ENCODE data around the gene RALGAPA2.

Gene RALGAPA2

DNA sequence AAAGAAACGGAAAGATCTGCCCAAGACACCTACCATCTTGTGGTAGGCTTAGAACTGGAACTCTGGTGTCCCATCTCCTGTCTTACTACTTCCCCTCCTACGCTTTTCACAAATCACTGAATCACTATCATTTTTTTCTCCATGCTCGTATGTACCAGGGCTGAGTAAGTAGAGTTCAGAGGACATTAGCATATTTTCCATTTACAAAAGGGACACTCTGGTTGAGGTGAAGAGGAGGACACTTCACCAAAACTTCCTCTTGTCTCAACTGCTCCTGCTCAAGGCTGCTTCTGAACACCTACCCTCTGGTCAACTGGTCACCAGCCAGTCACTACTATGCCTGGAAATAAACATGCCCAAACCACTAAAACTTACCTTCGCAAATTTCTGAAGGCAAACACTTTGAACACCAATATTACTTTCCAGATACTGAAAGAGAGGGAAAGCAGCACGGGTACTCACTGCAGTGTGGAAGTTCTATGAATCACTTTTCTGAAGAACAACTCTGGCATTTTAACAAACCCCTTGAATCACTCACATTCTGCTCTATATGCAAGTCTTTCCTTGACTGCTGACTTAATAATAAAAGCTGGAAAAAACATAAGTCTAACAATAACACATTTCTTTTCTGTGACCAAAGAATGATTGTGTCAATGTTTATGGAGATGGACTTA lies 221.2 kb downstream of the RALGAPA2 start:
- no peak for DNase-seq

DNA sequence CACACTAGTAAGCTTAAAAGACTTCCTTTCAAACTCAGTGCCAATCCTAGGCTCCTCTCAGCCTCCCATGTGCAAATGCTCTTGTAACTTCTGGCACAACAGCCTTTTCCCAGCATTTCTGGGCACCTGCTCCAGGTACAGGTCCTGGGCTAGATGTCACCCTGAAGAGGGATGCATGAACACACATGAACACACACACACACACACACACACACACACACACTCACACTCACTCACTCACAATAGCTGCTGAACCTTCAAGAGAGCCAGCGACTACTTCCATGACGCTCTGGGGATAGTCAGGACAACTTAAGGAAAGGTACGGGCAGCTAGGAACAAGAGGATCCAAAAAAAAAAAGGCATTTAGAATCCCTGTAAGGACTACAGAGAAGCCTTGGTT lies 221.8 kb downstream of the RALGAPA2 start:
- DNase-seq: no peak

GRCh38 chr20:20489648-20490341 lies 222.6 kb downstream of the RALGAPA2 start:
- DNase-seq: no peak

GRCh38 chr20:20489054-20489453 lies 223.4 kb downstream of the RALGAPA2 start:
- no peak for DNase-seq

DNA sequence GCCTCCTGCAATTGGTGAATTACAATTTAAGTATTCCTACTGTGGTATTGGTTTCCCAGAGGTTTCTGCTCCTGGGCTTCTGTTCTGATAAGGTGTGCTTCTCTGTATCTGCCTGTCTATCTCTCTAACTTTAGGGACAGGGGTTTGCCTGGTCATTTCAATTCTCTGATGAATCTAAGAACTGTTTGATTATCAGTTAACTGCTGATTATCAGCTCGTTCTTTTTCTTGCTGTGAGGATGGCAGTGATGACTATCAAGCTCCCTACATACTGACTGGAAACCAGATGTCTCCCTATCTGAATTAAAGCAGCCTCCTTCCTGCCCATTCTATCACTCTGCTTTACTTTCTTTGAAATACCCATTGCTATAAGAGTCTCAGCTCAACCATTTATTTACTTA lies 224.1 kb downstream of the RALGAPA2 start:
- no peak for DNase-seq

GRCh38 chr20:20487811-20488210 lies 224.6 kb downstream of the RALGAPA2 start:
- DNase-seq: no peak

DNA sequence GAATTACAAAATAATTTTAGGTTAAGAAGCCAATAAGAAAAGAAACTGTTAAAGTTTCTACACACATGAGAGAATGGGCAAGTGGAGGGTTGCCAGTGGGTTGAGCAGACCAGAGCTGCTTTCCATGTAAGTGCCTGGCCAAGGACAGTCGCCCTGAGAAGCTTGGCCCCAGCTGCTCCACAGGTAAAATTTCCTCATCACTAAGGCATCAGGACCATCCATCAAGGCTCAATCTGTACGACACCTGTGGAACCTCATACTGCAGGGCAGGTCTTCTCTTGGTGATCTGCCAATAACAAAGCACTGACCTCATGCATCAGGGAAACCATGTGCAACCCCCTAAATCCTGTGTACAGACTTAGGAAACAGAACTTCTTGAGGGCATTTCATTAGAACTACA lies 229.1 kb downstream of the RALGAPA2 start:
- DNase-seq: no peak

GRCh38 chr20:20482453-20482852 lies 230.0 kb downstream of the RALGAPA2 start:
- no peak for DNase-seq

- peak; percentile 59 for DNase-seq
Observed at GRCh38 chr20:20480689-20481088, 231.8 kb downstream of the RALGAPA2 start.

DNA sequence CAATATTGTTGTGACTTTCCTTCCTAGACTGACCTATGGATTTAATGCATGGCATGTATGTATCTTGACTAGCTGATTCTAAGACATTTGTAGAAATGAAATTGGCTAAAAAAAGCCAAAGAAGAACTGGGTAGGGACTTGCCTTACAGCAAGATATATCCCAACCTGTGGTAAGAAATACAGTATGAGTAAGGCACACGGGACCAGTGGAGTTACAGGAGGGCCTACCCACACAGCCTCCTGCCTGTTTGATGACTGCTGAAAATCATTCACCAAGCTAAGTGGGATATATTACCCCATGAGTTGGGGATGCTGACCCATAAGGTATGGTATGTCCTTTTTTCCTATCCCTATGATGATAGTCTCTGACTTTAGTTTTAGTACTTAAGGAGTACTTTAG lies 232.3 kb downstream of the RALGAPA2 start:
- DNase-seq: peak; percentile 14

DNA sequence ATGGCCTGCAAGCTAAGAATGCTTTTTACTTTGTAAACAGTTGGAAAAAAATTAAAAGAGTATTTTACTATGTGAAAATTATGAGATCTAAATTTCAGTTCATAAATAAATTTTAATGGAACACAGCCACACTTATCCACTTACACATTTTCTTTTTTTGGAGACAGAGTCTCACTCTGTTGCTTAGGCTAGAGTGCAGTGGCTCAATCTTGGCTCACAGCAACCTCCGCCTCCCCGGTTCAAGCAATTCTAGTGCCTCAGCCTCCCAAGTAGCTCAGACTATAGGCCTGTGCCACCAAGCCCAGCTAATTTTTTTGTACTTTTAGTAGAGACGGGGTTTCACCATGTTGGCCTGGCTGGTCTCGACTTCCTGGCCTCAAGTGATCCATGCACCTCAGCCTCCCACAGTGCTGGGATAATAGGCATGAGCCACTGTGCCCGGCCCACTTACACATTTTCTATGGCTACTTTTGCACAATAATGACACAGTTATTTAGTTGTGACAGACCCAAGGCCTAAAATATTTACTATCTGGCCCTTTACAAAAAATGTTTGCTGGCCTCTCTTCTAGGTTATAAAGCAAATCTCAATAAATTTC lies 234.9 kb downstream of the RALGAPA2 start:
- DNase-seq: no peak

- no peak for DNase-seq
Observed at GRCh38 chr20:20476504-20476903, 235.9 kb downstream of the RALGAPA2 start.

DNA sequence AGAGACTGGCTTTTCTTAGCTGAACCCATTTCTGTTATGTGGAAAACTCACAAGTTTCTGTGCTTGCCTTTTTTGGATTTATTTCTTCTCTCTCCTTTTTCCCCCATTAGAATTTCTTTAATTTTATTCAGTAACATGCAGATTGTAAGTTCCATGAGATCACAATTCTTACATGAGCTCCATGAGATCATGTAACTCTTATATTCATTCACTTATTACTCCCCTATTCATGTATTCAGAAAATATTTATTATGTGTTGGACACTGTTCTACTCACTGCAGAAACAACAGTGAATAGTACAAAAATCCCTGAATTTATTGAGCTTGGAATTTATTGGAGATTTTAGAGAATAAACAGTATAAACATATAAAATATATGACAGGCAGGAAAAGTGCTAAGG lies 238.8 kb downstream of the RALGAPA2 start:
- DNase-seq: no peak

- DNase-seq: no peak
Observed at GRCh38 chr20:20472684-20473274, 239.7 kb downstream of the RALGAPA2 start.

DNA sequence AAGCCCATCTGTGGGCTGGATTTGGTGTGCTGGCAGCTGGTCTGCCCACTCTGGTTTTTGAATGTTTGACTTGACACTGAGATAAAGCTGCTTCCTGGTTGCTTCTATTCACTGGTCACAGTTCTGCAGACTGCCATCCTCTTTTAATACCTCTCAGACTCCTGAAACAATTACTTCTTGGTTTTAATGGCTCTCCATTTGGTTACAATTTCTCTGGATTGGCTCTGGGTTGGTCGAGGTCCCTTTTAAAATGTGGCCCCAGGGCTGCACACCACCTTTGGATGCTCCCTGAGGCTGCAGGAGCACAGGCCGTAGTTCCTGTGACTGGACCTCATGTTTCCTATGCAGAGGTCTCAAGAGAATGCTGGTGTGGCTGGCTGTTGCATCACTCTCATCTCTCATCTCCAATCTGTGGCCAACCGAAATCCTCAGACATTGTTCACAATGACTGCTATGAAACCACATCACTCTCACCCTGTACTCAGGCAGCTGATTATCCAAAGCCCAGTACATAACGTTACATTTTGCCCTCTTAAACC lies 246.0 kb downstream of the RALGAPA2 start:
- no peak for DNase-seq

DNA sequence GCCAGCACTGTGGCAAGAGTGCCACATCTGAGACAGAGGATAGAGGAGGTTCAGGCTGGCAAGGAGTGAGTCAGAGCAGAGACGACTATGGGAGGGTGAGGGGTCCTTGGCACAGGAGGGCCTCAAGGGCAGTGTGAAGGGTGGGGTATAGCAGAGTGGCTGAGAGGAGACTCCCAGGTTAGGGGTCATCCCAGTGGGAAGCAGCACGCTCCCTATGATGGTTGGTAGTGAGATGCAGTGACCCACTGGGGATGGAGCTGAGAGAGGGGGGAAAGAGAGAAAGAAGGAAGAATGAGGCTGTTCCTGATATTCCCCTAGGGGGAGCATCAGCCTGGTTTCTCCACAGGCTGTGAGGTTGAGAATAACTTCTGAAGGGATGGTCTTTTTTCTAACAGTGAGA lies 247.2 kb downstream of the RALGAPA2 start:
- no peak for DNase-seq

DNA sequence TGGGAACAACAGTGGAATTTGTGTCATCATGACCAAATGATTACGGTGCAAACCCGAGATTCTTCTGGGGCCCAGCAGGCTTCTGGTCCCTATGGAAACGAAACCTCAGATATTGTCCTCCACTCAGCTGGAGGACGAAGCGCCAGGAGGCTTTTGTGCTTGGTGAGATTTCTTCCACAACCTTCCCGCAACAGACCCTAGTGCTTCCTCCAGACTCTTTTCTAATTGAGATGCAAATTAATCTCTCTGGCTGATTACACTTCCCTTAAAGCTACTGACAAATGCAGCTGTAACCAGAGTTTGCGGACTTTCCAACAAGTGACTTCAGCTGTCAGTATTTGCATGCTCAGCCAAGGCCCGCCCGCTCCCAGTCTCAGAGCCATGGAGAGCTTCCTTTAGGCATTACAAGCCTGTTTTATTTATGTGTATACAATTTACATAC lies 248.5 kb downstream of the RALGAPA2 start:
- DNase-seq: peak; percentile 35

- DNase-seq: no peak
Observed at GRCh38 chr20:20462185-20462584, 250.3 kb downstream of the RALGAPA2 start.

- no peak for DNase-seq
Observed at GRCh38 chr20:20461551-20461950, 250.9 kb downstream of the RALGAPA2 start.

DNA sequence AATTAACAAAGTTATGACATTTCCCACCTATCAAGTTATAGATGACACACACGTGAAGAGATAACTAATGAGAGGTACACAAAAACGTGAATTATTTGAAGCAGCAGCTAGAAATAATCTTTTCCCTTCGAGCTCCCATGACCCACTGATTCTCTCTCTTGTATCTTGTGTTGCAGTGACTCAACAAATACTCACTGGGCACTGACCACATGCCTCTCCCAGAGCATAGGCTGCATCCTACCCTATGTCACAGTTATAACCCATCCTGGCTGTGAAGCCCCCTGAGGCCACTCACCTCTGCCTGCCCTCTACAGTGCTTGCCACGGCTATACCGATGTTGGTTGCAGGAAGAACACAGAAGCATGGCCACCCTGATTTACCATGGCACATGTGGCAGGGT lies 252.7 kb downstream of the RALGAPA2 start:
- DNase-seq: no peak

DNA sequence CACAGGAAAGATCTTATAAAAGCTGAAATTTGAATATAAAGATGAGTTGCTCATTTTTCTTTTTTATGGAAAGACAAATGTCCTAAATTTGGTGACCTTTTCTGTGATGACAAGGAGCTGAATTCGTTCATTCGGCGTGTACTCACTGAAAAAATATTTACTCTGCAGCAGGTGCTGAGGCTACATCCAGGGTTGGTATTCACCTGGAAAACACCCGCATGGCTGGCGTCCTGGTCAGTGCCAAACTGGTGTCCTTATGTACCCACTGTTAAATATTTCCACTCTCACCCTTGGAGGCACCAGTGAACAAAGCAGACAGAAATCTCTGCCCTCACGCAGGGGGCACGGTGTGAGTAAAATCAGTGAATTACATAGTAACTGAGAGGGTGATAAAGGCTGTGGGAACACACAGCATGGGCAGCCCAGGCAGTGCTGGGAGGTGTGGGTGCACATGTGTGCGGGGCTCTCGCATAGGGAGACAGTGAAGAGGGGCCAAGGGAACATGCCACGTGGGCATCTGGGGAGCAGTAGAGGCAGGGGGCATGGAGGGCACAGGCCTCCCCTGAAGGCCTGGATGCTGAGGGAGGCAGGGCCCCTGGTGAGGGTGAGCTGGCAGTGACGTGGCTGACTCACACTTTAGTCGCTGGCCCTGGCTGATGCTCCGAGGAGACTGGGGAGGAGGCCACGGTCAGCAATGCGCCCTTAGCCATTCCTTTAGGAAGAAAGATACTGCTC lies 254.9 kb downstream of the RALGAPA2 start:
- no peak for DNase-seq

- DNase-seq: peak; percentile 36
Observed at GRCh38 chr20:20456741-20457140, 255.7 kb downstream of the RALGAPA2 start.

DNA sequence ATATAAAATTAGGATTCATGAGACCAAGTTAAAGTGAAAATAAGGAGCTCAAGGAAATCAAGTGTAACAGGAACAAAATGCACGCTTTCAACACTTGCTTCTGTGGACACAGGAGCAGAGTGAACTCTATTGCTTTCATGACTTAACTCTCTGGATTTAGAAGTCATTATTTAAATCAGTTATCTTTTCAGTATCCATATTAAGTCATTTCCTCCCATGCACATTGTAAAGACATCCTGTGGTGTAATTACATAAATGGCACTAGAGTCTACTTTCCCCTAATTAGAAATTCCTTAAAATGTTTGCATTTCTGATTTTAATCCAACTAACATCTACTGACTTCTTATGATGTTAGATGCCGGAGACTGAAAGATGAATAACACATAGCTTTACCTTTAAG lies 256.5 kb downstream of the RALGAPA2 start:
- DNase-seq: peak; percentile 10

All from suppressor macrophage treated with lipopolysaccharide for 4 hours (primary cell).